Natural killer cell (primary cell): ENCODE data around the gene TBPL1. TPM values are rescaled to one million over a fixed set of nuclear protein-coding genes. Genes with fewer than 3 reads are reported as not detected.

Experiments used
- ATAC-seq, 3 donors: fragments of 150-1000 bp in 2 of 3; fragments of 200-7000 bp in 1 of 3; cut with Tn5 transposase; 1 replicate in 1 of 3; 2 replicates in 2 of 3; pipeline ENCODE4 v1.10.0; 2021; ENCODE audit warnings: mild to moderate bottlenecking in 2 of 3, moderate library complexity in 2 of 3
- DNase-seq, 2 donors: peaks; one replicate each; pipeline versions ENCODE4 v3.0.0 to v3.0.0-alpha.2; 2013 to 2021; ENCODE audit warnings: mixed read lengths in 1 of 2
- H3K27ac ChIP-seq: one replicate; pipeline ENCODE4 v1.5.1; 2013; ENCODE audit warnings: mild to moderate bottlenecking, low read length
- H3K27me3 ChIP-seq: one replicate; pipeline ENCODE4 v1.6.1; 2013; ENCODE audit warnings: low read length; ENCODE audit not compliant: control insufficient read depth, insufficient read depth
- H3K36me3 ChIP-seq: one replicate; pipeline ENCODE4 v1.6.1; 2013; ENCODE audit warnings: low read length; ENCODE audit not compliant: control insufficient read depth, insufficient read depth
- H3K4me1 ChIP-seq: one replicate; pipeline ENCODE4 v1.6.1; 2013; ENCODE audit warnings: low read length; ENCODE audit not compliant: control insufficient read depth, insufficient read depth
- H3K4me3 ChIP-seq: one replicate; pipeline ENCODE4 v1.5.1; 2013; ENCODE audit warnings: low read length
- H3K9me3 ChIP-seq: one replicate; pipeline ENCODE4 v1.6.1; 2013; ENCODE audit warnings: low read length; ENCODE audit not compliant: control insufficient read depth, insufficient read depth
- H3K27ac Mint-ChIP-seq, 2 donors: one replicate each; pipeline ENCODE4 v1.8.0; 2022; ENCODE audit warnings: mild to moderate bottlenecking in 2 of 2, mixed read lengths in 2 of 2, moderate library complexity in 1 of 2
- H3K27me3 Mint-ChIP-seq, 2 donors: one replicate each; pipeline ENCODE4 v1.8.0; 2022; ENCODE audit warnings: low read depth in 2 of 2, mixed read lengths in 2 of 2
- H3K36me3 Mint-ChIP-seq: one replicate; pipeline ENCODE4 v1.8.0; 2022; ENCODE audit warnings: mixed read lengths
- H3K4me1 Mint-ChIP-seq, 2 donors: one replicate each; pipeline ENCODE4 v1.8.0; 2022; ENCODE audit warnings: mixed read lengths in 2 of 2
- H3K4me3 Mint-ChIP-seq: one replicate; pipeline ENCODE4 v1.8.0; 2022; ENCODE audit warnings: mild to moderate bottlenecking, moderate library complexity, mixed read lengths
- H3K9me3 Mint-ChIP-seq, 2 donors: one replicate each; pipeline ENCODE4 v1.8.0; 2022; ENCODE audit warnings: mixed read lengths in 2 of 2
- WGBS: methylation state at CpG from one replicate; pipeline ENCODE4 v1.1.7; 2013; ENCODE audit warnings: missing lambda C conversion rate; ENCODE audit not compliant: insufficient coverage; 5-methylcytosine and 5-hydroxymethylcytosine counted together
- intact Hi-C: fragments of 100-400 bp; cut with micrococcal nuclease; formaldehyde crosslinking; loops from one replicate; pipeline ENCODE4 v1.14.2; 2022
- total RNA-seq, 4 donors: library from RNA; stranded (reverse); fragments of 120-200 nt in 1 of 4; gene quantifications; one replicate each; pipeline versions ENCODE4 v1.2.3 to v1.2.4, GENCODE V29; 2013 to 2022
- TF ChIP-seq, protein P1 (sequence below): fragments of 200-600 bp; IDR thresholded peaks from one replicate; pipeline ENCODE4 v1.8.0; 2022; ENCODE audit warnings: antibody characterized with exemption

Gene TBPL1
- total RNA-seq, 3 donors from 2014 or later (not counting 1 experiment from before 2014, with no cell fraction given) = 54.8 to 71.0 (median 59.9) TPM

- Mint-ChIP-seq H3K27me3 (no peaks in the 10 kb centered on the region), H3K27ac (peak overlapping the region; percentile 62 to 85), H3K36me3 (no peaks in the 10 kb centered on the region), H3K4me1 (peaks cover 46 to 50% of the 10 kb centered on the region in 2 donors), H3K9me3 (no peaks in the 10 kb centered on the region), H3K4me3 (peak overlapping the region; percentile 67)
- no peaks in the 10 kb centered on the region for H3K9me3 ChIP-seq
- no peak overlapping the region for H3K4me3 ChIP-seq
- no peak for DNase-seq
- peaks cover 9% of the 10 kb centered on the region for H3K4me1 ChIP-seq
- intact Hi-C loops = loop anchor here (2.0 kb wide), 1 partner anchor 15 kb away; no protein-coding TSS in a partner anchor
- no peaks in the 10 kb centered on the region for H3K36me3 ChIP-seq
- TF ChIP-seq, protein P1, sequence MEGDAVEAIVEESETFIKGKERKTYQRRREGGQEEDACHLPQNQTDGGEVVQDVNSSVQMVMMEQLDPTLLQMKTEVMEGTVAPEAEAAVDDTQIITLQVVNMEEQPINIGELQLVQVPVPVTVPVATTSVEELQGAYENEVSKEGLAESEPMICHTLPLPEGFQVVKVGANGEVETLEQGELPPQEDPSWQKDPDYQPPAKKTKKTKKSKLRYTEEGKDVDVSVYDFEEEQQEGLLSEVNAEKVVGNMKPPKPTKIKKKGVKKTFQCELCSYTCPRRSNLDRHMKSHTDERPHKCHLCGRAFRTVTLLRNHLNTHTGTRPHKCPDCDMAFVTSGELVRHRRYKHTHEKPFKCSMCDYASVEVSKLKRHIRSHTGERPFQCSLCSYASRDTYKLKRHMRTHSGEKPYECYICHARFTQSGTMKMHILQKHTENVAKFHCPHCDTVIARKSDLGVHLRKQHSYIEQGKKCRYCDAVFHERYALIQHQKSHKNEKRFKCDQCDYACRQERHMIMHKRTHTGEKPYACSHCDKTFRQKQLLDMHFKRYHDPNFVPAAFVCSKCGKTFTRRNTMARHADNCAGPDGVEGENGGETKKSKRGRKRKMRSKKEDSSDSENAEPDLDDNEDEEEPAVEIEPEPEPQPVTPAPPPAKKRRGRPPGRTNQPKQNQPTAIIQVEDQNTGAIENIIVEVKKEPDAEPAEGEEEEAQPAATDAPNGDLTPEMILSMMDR = no peak
- peak overlapping the region; percentile 55 for H3K27ac ChIP-seq
- ATAC-seq = peak; percentile 20 to 38 (median 27)
- no CpG with 5 or more reads among the region's 2 CpGs for WGBS
- no peaks in the 10 kb centered on the region for H3K27me3 ChIP-seq
These were observed 16.9 kb downstream of the TBPL1 start for GRCh38 chr6:133969921-133970295.

DNA sequence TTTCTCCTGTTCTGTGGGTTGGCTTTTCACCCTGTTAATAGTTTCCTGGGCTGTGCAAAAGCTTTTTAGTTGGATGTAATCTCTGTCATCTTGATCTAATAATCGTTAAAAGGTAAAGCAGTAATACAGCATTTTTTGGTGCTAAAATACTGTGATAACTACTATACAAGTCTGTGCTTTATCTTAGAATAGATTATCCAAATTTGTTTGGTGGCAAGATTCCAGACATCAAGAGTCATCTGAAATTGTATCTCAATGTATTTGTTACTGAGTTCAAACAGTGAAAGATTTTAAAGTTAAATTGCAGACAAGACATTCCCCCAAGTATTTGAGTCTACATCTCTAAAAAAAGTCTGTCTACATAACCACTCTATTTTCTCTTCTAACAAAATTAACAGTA is 18.8 kb downstream of the TBPL1 start:
- ATAC-seq = no peak
- WGBS = no CpG with 5 or more reads among the region's 1 CpG
- Mint-ChIP-seq H3K9me3 (no peaks in the 10 kb centered on the region), H3K27ac (peak overlapping the region in 1 of 2 donors; percentile 62), H3K36me3 (no peaks in the 10 kb centered on the region), H3K27me3 (no peaks in the 10 kb centered on the region), H3K4me3 (no peak overlapping the region), H3K4me1 (peaks cover 36 to 38% of the 10 kb centered on the region in 2 donors)
- no peak overlapping the region for H3K4me3 ChIP-seq
- no peaks in the 10 kb centered on the region for H3K9me3 ChIP-seq
- TF ChIP-seq, protein P1 = no peak
- no peak overlapping the region for H3K27ac ChIP-seq
- DNase-seq = no peak
- no peaks in the 10 kb centered on the region for H3K27me3 ChIP-seq
- no peaks in the 10 kb centered on the region for H3K36me3 ChIP-seq
- H3K4me1 ChIP-seq = no peaks in the 10 kb centered on the region
- intact Hi-C loops = loop anchor here (2.0 kb wide), 2 partner anchors 17 to 47 kb away; no protein-coding TSS in a partner anchor

GRCh38 chr6:133972388-133972787 is 19.4 kb downstream of the TBPL1 start:
- Mint-ChIP-seq H3K9me3 (no peaks in the 10 kb centered on the region), H3K27ac (peak overlapping the region in 1 of 2 donors; percentile 62), H3K27me3 (no peaks in the 10 kb centered on the region), H3K4me1 (peaks cover 33 to 34% of the 10 kb centered on the region in 2 donors), H3K4me3 (no peak overlapping the region), H3K36me3 (no peaks in the 10 kb centered on the region)
- ATAC-seq (no peak), DNase-seq (no peak)
- intact Hi-C loops = loop anchor here (2.0 kb wide), 1 partner anchor 48 kb away; no protein-coding TSS in a partner anchor
- WGBS = 100% methylated on average over 2 of the region's 2 CpGs
- Histone ChIP-seq H3K4me3 (no peak overlapping the region), H3K4me1 (no peaks in the 10 kb centered on the region), H3K27ac (no peak overlapping the region), H3K9me3 (no peaks in the 10 kb centered on the region), H3K36me3 (no peaks in the 10 kb centered on the region), H3K27me3 (no peaks in the 10 kb centered on the region)
- TF ChIP-seq, protein P1 = no peak
